Fibroblast of skin of scalp (primary cell): Measurements from ENCODE around the gene SIAH3.

Experiments
- DNase-seq: peaks from one replicate; pipeline ENCODE4 v3.0.0-alpha.2; 2013

SIAH3 gene

DNA sequence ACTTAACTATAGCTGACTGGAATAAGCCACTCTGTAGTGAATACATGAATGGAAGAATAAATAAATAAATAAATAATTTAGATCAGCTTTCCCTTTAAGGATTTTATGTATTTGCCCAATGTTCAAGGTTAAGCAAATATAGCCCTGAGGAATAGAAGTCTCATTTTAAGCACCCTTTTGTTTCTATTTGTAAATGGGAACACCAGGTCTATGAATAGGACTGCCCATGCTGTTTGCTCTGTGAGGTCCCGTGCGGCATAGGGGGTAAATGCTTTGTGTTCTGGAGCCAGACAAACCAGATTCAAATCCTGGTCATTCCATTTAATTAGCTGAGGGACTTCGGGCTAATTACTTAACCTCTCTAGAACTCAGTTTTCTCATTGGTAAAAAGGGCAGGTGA lies 120.1 kb downstream of the SIAH3 start:
- DNase-seq, result no peak

- DNase-seq, result peak; percentile 14
Measured at GRCh38 chr13:45728759-45729158, 122.8 kb downstream of the SIAH3 start.
